HG02852 (cell line): ENCODE data around the gene MPRIP.

Experiments used
- ATAC-seq: cut with Tn5 transposase; IDR thresholded peaks from one replicate; pipeline ENCODE4 v1.9.1; 2021; ENCODE audit warnings: mild to moderate bottlenecking, moderate library complexity; ENCODE audit not compliant: unreplicated experiment

MPRIP gene

DNA sequence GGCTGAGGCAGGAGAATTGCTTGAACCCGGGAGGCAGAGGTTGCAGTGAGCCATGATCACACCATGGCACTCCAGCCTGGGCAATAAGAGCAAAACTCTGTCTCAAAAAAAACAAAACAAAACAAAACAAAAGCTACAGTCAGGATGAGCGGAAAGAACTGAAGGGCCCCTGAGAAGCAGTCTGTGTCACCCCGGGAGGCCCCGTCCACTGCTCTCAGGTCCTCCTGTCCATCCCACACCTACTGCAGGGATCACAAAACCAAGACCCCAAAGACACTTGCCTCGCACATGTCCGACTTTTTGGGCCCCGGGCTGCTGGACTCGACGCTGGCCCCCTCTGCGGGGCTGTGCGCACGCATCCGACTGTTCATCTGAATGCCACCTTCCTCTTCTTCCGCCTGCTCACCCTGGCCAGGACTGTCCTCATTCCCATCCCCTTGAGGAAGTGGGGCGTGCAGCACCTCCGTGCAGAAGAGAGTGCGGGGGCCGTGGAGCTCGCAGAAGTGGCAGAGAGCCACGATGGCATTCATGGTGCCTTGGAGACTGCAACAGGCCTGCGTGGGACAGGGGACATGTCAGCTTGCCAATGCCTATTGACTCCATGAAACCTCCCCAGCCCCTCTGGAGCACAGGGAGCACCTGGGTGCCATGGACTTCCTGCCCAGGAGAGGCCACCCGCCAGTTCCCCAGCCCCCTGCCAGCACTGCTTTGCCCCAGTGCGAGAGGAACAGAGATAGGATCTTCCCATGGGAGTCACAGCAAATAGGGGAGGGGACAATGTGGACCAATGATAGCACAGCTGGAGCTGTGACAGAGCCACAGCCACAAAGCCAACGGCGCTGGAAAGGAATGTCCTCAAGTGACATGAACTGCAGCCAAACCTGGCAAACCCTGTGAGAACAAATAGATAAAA, 185.6 kb downstream of the MPRIP start:
- ATAC-seq, result no peak

DNA sequence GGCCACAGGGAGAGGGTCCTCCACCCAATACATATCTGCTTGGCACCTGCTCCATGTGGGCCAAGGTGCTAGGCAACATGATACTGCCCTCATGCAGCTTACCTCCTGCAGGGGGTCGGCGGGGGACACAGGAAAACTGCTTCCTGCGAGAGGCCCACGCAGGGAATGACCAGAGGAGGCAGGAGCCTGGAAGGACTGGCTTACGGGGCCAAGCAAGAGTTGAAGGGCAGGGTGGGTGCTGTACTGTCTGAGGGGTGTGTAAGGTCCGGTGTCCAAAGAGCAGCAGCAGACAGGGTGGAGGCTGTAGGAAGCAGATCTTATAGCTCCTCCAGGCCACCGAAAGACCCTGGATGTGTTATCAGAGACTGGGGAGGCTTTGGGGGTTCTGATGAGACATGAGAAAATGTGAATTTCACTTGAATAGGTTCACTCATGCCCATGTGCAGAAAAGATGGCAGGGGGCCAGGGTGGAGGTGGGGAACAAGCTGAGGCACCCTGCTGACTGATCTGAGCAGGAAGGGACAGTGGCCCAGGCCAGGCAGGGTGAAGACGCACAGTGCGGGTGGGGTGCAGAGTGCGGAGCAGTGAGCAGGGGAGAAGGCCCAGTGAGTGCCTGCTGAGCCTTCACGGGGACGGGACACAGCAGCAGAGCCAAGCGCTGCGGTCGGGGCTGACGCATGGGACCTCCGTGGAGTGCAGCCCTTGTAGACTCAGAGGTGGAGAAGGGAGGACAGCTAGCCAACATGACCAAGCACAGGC, 186.4 kb downstream of the MPRIP start:
- ATAC-seq, result no peak

- no peak for ATAC-seq
Measured at GRCh38 chr17:17229416-17230384, 187.4 kb downstream of the MPRIP start.

DNA sequence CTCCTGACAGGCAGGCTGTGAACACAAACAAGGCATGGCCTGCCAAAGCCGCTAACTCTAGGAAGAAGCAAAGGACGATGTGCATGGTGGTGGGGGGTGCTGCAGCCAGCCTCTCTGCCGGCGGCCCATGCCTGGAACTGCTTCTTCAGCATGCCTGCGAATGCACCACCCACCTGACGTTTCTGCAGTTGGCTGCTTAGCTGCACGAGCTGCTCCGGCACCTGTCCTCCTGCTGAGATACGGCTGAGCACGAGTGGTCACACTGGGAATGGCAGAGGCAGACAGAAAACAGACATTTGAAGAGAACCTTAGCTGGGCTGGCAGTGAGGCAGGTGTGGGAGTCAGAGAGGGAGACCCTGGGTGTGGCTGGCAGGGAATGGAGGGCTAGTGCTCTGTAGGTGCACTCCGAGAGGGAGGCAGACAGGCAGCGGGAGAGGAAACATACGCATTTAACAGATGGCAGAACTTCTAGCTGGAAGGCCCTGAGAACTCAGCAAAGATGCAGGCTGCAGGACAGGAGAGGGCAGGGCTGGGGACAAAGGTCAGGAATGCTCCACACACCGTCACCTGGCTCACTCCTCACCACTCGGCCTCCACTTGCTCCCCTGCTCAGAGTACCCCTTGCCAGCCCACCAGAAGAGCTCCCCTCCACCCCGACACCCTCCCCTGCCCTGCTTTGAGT, 189.5 kb downstream of the MPRIP start:
- ATAC-seq, result no peak

DNA sequence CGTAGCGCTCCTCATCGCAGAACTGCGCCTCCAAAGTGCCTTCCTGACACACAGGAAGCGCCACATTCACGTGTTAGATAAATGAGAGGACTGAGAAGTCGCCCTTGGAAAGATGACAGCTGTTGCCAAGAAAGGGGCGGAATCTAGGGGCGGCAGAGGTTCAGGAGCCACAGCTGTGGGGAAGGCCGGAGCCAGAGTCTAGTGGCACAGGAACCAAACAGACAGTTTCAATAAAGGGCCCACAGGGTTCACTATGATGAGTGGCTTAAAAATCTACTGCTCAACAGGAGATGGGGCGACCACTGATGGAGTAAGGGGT, 190.0 kb downstream of the MPRIP start:
- no peak for ATAC-seq

GRCh38 chr17:17235212-17236174, 193.2 kb downstream of the MPRIP start:
- no peak for ATAC-seq

DNA sequence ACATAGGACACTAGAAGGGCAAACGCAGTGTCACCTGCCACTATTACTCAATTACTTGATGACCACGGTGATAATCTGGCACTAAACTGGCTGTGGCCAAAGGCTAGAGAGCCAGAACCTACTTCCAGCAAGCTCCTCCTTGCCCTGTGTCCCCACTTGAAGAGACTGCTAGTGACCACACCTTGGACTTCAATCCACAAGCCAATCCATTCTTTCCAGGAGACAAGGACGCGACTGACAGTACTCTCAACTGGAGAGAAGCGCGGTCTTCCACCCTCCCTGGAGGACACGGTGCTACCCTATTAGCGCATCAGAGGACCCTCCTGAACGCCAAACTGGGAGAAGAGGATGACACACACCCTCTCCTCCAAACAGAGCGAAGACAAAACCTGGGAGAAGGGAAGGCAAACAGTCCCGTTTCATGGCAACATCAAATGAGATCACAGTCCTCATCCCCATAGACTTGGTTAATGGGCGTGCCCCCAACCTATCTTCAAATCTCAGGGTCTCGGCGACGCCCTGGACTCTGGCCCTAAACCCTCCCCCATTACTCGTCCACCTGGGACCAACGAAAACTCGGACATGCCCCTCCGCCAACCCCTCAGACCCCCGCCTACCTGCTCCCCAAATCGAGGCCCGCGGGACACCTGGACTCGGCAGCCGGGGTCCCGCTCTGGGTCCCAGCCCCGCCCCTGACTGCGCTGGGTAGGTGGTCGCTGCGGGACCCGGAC, 194.2 kb downstream of the MPRIP start:
- ATAC-seq, result peak; percentile 15

- peak; percentile 78 for ATAC-seq
Measured at GRCh38 chr17:17237026-17237799, 195.0 kb downstream of the MPRIP start, which contains the start of gene FLCN. TSS of gene FLCN (minus strand) at chr17:17237168. CDS start at chr17:17228137, 9,031 bp downstream.

DNA sequence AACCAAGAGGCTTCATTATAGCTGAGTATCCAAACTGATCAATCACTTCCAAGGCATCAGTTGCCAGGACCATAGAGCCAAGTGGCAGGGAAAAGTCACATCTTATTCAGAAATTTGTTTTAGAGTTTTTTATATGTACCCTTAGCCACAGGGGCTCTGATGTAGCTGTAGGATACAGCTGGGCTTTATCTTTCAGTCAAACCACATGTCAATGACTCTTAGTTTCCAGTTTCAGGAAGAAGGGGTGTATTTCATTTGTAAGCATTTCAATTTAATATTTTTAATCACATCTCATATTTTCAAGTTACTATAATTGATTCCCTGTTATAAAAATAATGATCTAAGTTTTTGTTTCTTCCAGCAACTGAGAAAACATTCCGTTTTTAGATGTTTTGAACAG, 197.6 kb downstream of the MPRIP start:
- no peak for ATAC-seq

DNA sequence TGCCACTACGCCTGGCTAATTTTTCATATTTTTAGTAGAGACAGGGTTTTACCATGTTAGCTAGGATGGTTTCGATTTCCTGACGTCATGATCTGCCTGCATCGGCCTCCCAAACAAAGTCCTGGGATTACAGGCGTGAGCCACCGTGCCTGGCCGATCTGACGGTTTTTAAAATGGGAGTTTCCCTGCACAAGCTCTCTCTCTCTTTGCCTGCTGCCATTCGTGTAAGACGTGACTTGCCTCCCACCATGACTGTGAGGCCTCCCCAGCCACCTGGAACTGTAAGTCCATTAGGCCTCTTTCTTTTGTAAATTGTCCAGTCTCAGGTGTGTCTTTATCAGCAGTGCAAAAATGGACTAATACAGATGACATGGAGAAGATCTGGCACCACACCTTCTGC, 199.4 kb downstream of the MPRIP start:
- no peak for ATAC-seq

- ATAC-seq, result no peak
Measured at GRCh38 chr17:17242246-17242645, 200.0 kb downstream of the MPRIP start.
